Neural progenitor cell (in vitro differentiated cells): ENCODE results near the gene NR2F1-AS1.

Source experiments
- EZH2 ChIP-seq: fragments of 200-600 bp; sonication (generic); IDR thresholded peaks from 2 replicates; pipeline ENCODE4 v1.6.1; 2017; ENCODE audit warnings: antibody characterized with exemption, mild to moderate bottlenecking, moderate library complexity
- TF ChIP-seq, protein P1 (sequence below): fragments of 200-600 bp; sonication (generic); IDR thresholded peaks from 2 replicates; pipeline ENCODE4 v1.5.1; 2017; ENCODE audit warnings: antibody characterized with exemption, mild to moderate bottlenecking

DNA sequence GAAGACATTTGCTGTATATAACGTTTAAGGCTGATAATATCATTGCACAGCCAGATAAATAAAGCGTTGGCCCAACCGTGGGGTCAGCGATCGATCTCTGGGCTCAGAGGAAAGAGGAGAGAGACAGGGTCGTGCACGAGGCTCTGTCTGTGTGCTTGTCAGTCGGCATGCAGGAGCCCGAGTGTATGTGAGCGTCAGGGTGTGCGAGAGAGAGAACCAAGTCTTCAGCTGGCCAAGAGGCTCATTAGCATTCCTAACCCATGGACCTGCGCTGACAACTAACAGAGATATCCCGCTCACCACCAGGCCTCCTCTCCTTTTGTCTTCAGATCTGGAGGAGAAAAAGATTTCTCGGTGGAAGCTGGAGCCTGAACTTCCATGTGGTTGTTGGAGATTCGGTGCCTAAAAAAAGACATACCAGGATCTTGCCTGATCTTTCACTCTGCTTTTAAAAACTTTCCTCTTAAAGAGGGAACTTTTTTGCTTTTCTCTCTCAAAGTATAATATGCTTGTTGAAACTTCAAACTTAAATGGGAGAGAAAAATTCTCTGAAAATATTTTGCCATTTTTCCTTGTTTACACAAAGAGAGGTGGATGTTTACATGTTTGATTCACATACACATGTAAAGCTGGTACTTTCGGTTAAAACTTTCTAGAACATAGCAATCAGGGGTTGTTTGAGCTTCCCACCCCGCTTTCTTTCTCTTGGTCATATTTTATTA lies 18.5 kb upstream of the NR2F1-AS1 start:
- TF ChIP-seq, protein P1, sequence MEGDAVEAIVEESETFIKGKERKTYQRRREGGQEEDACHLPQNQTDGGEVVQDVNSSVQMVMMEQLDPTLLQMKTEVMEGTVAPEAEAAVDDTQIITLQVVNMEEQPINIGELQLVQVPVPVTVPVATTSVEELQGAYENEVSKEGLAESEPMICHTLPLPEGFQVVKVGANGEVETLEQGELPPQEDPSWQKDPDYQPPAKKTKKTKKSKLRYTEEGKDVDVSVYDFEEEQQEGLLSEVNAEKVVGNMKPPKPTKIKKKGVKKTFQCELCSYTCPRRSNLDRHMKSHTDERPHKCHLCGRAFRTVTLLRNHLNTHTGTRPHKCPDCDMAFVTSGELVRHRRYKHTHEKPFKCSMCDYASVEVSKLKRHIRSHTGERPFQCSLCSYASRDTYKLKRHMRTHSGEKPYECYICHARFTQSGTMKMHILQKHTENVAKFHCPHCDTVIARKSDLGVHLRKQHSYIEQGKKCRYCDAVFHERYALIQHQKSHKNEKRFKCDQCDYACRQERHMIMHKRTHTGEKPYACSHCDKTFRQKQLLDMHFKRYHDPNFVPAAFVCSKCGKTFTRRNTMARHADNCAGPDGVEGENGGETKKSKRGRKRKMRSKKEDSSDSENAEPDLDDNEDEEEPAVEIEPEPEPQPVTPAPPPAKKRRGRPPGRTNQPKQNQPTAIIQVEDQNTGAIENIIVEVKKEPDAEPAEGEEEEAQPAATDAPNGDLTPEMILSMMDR, result no peak
- TF ChIP-seq EZH2, result peak; percentile 10
